PC-3 (cell line): ENCODE measurements around the gene SPAG6. TPM values are rescaled to one million over a fixed set of nuclear protein-coding genes. Genes with fewer than 3 reads are reported as not detected.

Experiments
- ATAC-seq: fragments of 200-7000 bp; cut with Tn5 transposase; 2 replicates; pipeline ENCODE4 v1.9.1; 2020; ENCODE audit warnings: mild to moderate bottlenecking, moderate library complexity
- BruUV-seq: library from RNA; stranded (reverse); fragments of 400-500 nt; replicated peaks from 2 replicates; lab custom pipeline; 2021; lab: Mats Ljungman, UMichigan
- CTCF ChIA-PET: fragments of 300-600 bp; sonication (Branson Sonifier 250); formaldehyde crosslinking; loops from one replicate; lab custom pipeline; 2022; ENCODE audit warnings: antibody characterized with exemption; lab: Charles Lee
- POLR2A ChIA-PET: fragments of 300-600 bp; sonication (Branson Sonifier 250); formaldehyde crosslinking; loops from one replicate; lab custom pipeline; 2022; ENCODE audit warnings: antibody characterized with exemption; ENCODE audit not compliant: unreplicated experiment; lab: Charles Lee
- DNase-seq: peaks from one replicate; pipeline ENCODE4 v3.0.0-alpha.2; 2015
- H2AFZ ChIP-seq: fragments of 300-600 bp; sonication (generic); 2 replicates; pipeline ENCODE4 v1.6.0; 2016; ENCODE audit warnings: antibody characterized with exemption, low read length
- H3F3A ChIP-seq: fragments of 300-600 bp; sonication (generic); one replicate; pipeline ENCODE4 v1.6.0; 2017; ENCODE audit warnings: antibody characterized with exemption, low read length, control low read depth, mild to moderate bottlenecking; ENCODE audit not compliant: unreplicated experiment
- H3K27ac ChIP-seq: fragments of 300-600 bp; sonication (generic); 2 replicates; pipeline ENCODE4 v1.5.1; 2016; ENCODE audit warnings: mild to moderate bottlenecking, low read length
- H3K27me3 ChIP-seq: fragments of 300-600 bp; sonication (generic); 2 replicates; pipeline ENCODE4 v1.6.1; 2016; ENCODE audit warnings: low read length, mixed read lengths
- H3K36me3 ChIP-seq: fragments of 300-600 bp; sonication (generic); 2 replicates; pipeline ENCODE4 v1.6.1; 2016; ENCODE audit warnings: low read depth, mixed run types, low read length, mixed read lengths
- H3K4me1 ChIP-seq: fragments of 300-600 bp; sonication (generic); 2 replicates; pipeline ENCODE4 v1.5.1; 2016; ENCODE audit warnings: low read length; ENCODE audit not compliant: insufficient read depth
- H3K4me2 ChIP-seq: fragments of 300-600 bp; sonication (generic); 2 replicates; pipeline ENCODE4 v1.6.0; 2016; ENCODE audit warnings: low read length
- H3K4me3 ChIP-seq: fragments of 300-600 bp; sonication (generic); 2 replicates; pipeline ENCODE4 v1.5.1; 2016; ENCODE audit warnings: mild to moderate bottlenecking, low read length, mixed read lengths
- H3K79me2 ChIP-seq: fragments of 300-600 bp; sonication (generic); 2 replicates; pipeline ENCODE4 v1.6.1; 2017; ENCODE audit warnings: low read length, mixed read lengths
- H3K9ac ChIP-seq: fragments of 300-600 bp; sonication (generic); 2 replicates; pipeline ENCODE4 v1.6.0; 2016; ENCODE audit warnings: mild to moderate bottlenecking, low read length
- H3K9me2 ChIP-seq: fragments of 300-600 bp; sonication (generic); replicated peaks from 2 replicates; pipeline ENCODE4 v1.6.1; 2016; ENCODE audit warnings: mixed run types, low read length, mixed read lengths
- H3K9me3 ChIP-seq: fragments of 300-600 bp; sonication (generic); 2 replicates; pipeline ENCODE4 v1.6.1; 2016; ENCODE audit warnings: low read length, mixed read lengths
- H4K20me1 ChIP-seq: fragments of 300-600 bp; sonication (generic); 2 replicates; pipeline ENCODE4 v1.6.1; 2016; ENCODE audit warnings: low read length, mixed read lengths
- EZH2 ChIP-seq: fragments of 300-600 bp; sonication (generic); IDR thresholded peaks from one replicate; pipeline ENCODE4 v1.6.1; 2017; ENCODE audit warnings: antibody characterized with exemption, mild to moderate bottlenecking, low read length; ENCODE audit not compliant: unreplicated experiment
- EZH2phosphoT487 ChIP-seq: fragments of 300-600 bp; sonication (generic); IDR thresholded peaks from 2 replicates; pipeline ENCODE4 v1.6.1; 2018; ENCODE audit warnings: mild to moderate bottlenecking, antibody characterized with exemption, low read length, borderline replicate concordance
- intact Hi-C: fragments of 100-400 bp; cut with micrococcal nuclease; formaldehyde crosslinking; loops from 2 replicates; pipeline ENCODE4 v1.9.0; 2023
- total RNA-seq: library from RNA; depleted of rRNA; stranded (reverse); fragments of >200 nt; gene quantifications from 2 replicates; pipeline ENCODE4 v1.2.3, GENCODE V29; 2014
- TF ChIP-seq, protein P1 (sequence below): fragments of 300-600 bp; sonication (generic); conservative IDR thresholded peaks from 2 replicates; pipeline ENCODE4 v1.5.1; 2017; ENCODE audit warnings: antibody characterized with exemption, low read depth, mild to moderate bottlenecking, low read length

SPAG6 gene
- total RNA-seq, 1 experiment from 2014 or later = 0.04 TPM

- Histone ChIP-seq H3K36me3 (no peaks in the 10 kb centered on the region; the same call in 1 of the 2 replicates), H3K4me3 (peak overlapping the region; percentile 92), H3K4me1 (peaks cover 28% of the 10 kb centered on the region), H3K27me3 (no peaks in the 10 kb centered on the region), H3F3A (no peaks in the 10 kb centered on the region), H3K79me2 (peaks cover 88% of the 10 kb centered on the region), H3K9me2 (no peaks in the 10 kb centered on the region), H3K9ac (peak overlapping the region; percentile 100), H3K4me2 (peak overlapping the region; percentile 98), H3K27ac (peak overlapping the region; percentile 99), H2AFZ (no peak overlapping the region), H4K20me1 (peaks cover 2% of the 10 kb centered on the region; the same call in 1 of the 2 replicates), H3K9me3 (no peaks in the 10 kb centered on the region)
- TF ChIP-seq EZH2phosphoT487 (no peak), EZH2 (no peak)
- TF ChIP-seq, protein P1, sequence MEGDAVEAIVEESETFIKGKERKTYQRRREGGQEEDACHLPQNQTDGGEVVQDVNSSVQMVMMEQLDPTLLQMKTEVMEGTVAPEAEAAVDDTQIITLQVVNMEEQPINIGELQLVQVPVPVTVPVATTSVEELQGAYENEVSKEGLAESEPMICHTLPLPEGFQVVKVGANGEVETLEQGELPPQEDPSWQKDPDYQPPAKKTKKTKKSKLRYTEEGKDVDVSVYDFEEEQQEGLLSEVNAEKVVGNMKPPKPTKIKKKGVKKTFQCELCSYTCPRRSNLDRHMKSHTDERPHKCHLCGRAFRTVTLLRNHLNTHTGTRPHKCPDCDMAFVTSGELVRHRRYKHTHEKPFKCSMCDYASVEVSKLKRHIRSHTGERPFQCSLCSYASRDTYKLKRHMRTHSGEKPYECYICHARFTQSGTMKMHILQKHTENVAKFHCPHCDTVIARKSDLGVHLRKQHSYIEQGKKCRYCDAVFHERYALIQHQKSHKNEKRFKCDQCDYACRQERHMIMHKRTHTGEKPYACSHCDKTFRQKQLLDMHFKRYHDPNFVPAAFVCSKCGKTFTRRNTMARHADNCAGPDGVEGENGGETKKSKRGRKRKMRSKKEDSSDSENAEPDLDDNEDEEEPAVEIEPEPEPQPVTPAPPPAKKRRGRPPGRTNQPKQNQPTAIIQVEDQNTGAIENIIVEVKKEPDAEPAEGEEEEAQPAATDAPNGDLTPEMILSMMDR = no peak
- CTCF ChIA-PET = no interaction called here
- peak; percentile 41 for DNase-seq
- intact Hi-C loops = loop anchor here (5.0 kb wide), 2 partner anchors 109 to 316 kb away; partner anchors contain the start of gene DNAJC1
- ATAC-seq = no peak
- no TSS peak for BruUV-seq
- POLR2A ChIA-PET = interaction anchor here (0.6 kb wide), 1 partner anchor 164 kb away, joined by 5 read pairs; no protein-coding TSS in a partner anchor
Observed at GRCh38 chr10:22317771-22318565, 27.3 kb upstream of the SPAG6 start.

DNA sequence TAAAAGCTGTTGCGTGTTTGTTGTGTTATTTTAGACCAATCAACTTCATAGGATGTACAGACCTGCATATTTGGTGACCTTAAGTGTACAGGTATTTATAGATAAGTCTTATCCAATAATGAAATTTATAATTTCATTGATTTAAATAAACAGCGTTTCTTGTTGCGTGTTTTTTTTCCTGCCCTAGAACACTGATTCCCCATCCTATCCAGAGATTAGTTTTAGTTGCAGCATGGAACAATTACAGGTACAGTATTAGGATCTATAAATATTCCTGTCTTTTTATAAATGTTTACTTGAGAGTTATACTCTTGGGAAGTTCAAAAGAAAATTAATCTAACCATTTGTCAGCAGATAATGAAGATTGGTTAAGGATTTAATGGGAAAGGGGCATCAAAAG lies 26.5 kb upstream of the SPAG6 start:
- POLR2A ChIA-PET = interaction anchor here (0.6 kb wide), 2 partner anchors 164 to 536 kb away, joined by 3 to 5 read pairs; no protein-coding TSS in a partner anchor
- H3K4me2 ChIP-seq = peak overlapping the region; percentile 98
- H2AFZ ChIP-seq = no peak overlapping the region
- peaks cover 10% of the 10 kb centered on the region for H4K20me1 ChIP-seq
- TF ChIP-seq EZH2 (no peak), EZH2phosphoT487 (no peak)
- TF ChIP-seq, protein P1 = no peak
- peak overlapping the region; percentile 92 for H3K4me3 ChIP-seq
- H3K79me2 ChIP-seq = peaks cover 88% of the 10 kb centered on the region
- CTCF ChIA-PET = no interaction called here
- peak overlapping the region; percentile 99 for H3K27ac ChIP-seq
- H3K9me2 ChIP-seq = no peaks in the 10 kb centered on the region
- peaks cover 20% of the 10 kb centered on the region for H3K4me1 ChIP-seq
- H3K36me3 ChIP-seq = no peaks in the 10 kb centered on the region; the same call in 1 of the 2 replicates
- DNase-seq (peak; percentile 47), ATAC-seq (no peak)
- no peaks in the 10 kb centered on the region for H3F3A ChIP-seq
- BruUV-seq = no TSS peak
- H3K9ac ChIP-seq = peak overlapping the region; percentile 100
- H3K27me3 ChIP-seq = no peaks in the 10 kb centered on the region
- no peaks in the 10 kb centered on the region for H3K9me3 ChIP-seq
- intact Hi-C loops = loop anchor here (5.0 kb wide), 2 partner anchors 109 to 316 kb away; partner anchors contain the start of gene DNAJC1
